ENCODE measurements around the gene TENM4.
"Not testable (repeated sequence)": the region's sequence is repeated elsewhere in the genome, so short reads cannot be mapped to it uniquely, and the experiment has no call there.

The TENM4 gene

GRCh38 chr11:78985663-78986062 lies 455.2 kb downstream of the TENM4 start:
- TF ChIP-seq CTCF (conservative IDR thresholded peaks at IDR 0.05; ENCODE audit: low read depth, low read length) = no peak
- DNase-seq (ENCODE audit: low read depth) = no peak
- no peak overlapping the region for H3K4me3 ChIP-seq (ENCODE audit: low read depth, low read length)

DNA sequence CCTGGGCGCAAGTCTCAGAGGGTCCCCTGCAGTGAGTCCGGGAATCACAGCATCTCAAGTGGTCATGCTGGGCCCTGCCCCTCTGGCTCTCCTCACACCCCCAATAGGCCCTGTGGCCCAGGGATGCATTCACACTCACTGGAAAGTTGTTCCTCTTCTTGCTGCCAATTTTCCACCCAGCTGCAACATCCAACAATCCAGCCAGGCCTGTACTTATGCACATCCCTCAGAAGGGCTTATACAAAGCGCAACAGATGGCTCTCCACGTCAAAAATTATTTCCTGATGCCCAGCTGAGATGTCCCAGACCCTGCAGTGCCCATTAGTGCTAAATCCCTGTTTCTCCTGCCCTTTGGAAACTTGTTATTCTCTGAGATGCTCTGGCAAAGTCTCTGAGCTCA lies 458.4 kb downstream of the TENM4 start:
- H3K4me3 ChIP-seq (ENCODE audit: low read depth, low read length) = no peak overlapping the region
- TF ChIP-seq CTCF (conservative IDR thresholded peaks at IDR 0.05; ENCODE audit: low read depth, low read length) = no peak
- no peak for DNase-seq (ENCODE audit: low read depth)

GRCh38 chr11:78981153-78981552 lies 459.7 kb downstream of the TENM4 start:
- DNase-seq (ENCODE audit: low read depth) = no peak
- H3K4me3 ChIP-seq (ENCODE audit: low read depth, low read length) = no peak overlapping the region
- no peak for TF ChIP-seq CTCF (conservative IDR thresholded peaks at IDR 0.05; ENCODE audit: low read depth, low read length)

DNA sequence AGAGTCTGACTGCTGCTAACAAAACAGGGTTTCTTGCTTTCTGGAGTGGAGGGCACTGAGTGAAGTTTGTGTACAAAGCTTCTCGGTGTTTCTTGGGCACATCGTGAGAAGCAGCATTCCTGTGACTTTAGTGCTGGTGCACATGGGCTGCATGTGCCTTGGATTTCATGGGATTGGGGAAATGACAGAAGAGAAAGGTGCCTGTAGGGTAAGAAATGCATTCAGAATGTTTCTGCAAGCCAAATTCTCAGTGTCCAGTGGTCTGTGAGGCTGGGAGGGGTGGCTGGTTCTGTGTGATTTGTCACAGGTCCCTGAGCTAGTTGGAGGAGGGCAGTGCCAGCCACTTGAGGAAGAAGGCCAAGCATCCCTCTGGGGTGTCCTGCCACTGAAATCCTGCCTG lies 462.0 kb downstream of the TENM4 start:
- no peak for TF ChIP-seq CTCF (conservative IDR thresholded peaks at IDR 0.05; ENCODE audit: low read depth, low read length)
- no peak overlapping the region for H3K4me3 ChIP-seq (ENCODE audit: low read depth, low read length)
- DNase-seq (ENCODE audit: low read depth) = no peak

- not testable (repeated sequence) for DNase-seq (ENCODE audit: low read depth); H3K4me3 ChIP-seq (ENCODE audit: low read depth, low read length)
Measured at GRCh38 chr11:78977848-78978247, 463.0 kb downstream of the TENM4 start.

GRCh38 chr11:78977009-78977408 lies 463.8 kb downstream of the TENM4 start:
- no peak for TF ChIP-seq CTCF (conservative IDR thresholded peaks at IDR 0.05; ENCODE audit: low read depth, low read length)
- H3K4me3 ChIP-seq (ENCODE audit: low read depth, low read length) = no peak overlapping the region
- DNase-seq (ENCODE audit: low read depth) = no peak

DNA sequence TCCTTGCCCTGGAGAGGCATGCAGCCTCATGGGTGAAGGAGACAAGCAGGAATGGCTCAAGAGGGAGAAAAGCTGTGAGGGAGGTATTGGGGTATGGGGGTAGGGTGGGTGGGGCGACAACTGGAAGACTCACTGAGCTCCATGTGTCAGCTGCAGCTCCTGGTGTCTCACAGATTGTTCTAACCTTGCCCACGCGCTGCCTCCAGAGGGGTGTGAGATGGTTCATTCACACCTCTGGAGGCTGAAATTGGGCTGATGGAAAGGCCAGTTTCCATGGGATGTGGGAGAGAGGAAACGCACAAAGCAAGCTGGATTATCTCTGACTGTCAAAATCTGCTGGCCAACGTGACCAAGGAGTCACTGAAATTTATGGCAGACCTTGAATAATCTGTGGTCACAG lies 465.7 kb downstream of the TENM4 start:
- no peak overlapping the region for H3K4me3 ChIP-seq (ENCODE audit: low read depth, low read length)
- TF ChIP-seq CTCF (conservative IDR thresholded peaks at IDR 0.05; ENCODE audit: low read depth, low read length) = no peak
- no peak for DNase-seq (ENCODE audit: low read depth)

DNA sequence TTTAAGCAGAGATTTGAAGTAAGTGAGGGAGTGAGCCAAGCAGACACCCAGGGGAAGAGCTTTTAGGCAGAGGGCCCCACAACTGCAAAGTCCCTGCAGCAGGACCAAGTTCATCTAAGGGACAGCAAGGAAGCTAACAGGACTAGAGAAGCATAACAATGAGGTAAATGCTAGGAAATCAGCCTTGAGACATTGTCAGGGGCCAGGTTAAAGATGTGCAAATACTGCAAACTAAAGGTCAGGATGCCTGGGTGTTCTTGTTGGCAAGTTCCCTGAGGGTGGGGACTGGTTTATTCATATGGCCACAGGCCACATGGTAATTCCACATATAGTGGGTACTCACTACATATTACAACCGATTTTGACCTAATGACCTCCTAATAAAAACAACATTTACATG lies 467.0 kb downstream of the TENM4 start:
- DNase-seq (ENCODE audit: low read depth) = no peak
- H3K4me3 ChIP-seq (ENCODE audit: low read depth, low read length) = no peak overlapping the region
- no peak for TF ChIP-seq CTCF (conservative IDR thresholded peaks at IDR 0.05; ENCODE audit: low read depth, low read length)

All from choroid plexus epithelial cell (primary cell).